VCaP (cell line): ENCODE measurements around the gene MEIOB.

ENCODE experiments used
- H3K27ac ChIP-seq: fragments of 450-650 bp; 2 replicates; pipeline ENCODE4 v1.5.1; 2017
- TF ChIP-seq, protein P1 (sequence below): fragments of 450-650 bp; conservative IDR thresholded peaks from 2 replicates; pipeline ENCODE4 v1.5.1; 2017; ENCODE audit warnings: mild to moderate bottlenecking, moderate library complexity

Gene MEIOB

GRCh38 chr16:1830213-1830612, 41.8 kb downstream of the MEIOB start:
- no peak overlapping the region for H3K27ac ChIP-seq
- TF ChIP-seq, protein P1, sequence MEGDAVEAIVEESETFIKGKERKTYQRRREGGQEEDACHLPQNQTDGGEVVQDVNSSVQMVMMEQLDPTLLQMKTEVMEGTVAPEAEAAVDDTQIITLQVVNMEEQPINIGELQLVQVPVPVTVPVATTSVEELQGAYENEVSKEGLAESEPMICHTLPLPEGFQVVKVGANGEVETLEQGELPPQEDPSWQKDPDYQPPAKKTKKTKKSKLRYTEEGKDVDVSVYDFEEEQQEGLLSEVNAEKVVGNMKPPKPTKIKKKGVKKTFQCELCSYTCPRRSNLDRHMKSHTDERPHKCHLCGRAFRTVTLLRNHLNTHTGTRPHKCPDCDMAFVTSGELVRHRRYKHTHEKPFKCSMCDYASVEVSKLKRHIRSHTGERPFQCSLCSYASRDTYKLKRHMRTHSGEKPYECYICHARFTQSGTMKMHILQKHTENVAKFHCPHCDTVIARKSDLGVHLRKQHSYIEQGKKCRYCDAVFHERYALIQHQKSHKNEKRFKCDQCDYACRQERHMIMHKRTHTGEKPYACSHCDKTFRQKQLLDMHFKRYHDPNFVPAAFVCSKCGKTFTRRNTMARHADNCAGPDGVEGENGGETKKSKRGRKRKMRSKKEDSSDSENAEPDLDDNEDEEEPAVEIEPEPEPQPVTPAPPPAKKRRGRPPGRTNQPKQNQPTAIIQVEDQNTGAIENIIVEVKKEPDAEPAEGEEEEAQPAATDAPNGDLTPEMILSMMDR = no peak

DNA sequence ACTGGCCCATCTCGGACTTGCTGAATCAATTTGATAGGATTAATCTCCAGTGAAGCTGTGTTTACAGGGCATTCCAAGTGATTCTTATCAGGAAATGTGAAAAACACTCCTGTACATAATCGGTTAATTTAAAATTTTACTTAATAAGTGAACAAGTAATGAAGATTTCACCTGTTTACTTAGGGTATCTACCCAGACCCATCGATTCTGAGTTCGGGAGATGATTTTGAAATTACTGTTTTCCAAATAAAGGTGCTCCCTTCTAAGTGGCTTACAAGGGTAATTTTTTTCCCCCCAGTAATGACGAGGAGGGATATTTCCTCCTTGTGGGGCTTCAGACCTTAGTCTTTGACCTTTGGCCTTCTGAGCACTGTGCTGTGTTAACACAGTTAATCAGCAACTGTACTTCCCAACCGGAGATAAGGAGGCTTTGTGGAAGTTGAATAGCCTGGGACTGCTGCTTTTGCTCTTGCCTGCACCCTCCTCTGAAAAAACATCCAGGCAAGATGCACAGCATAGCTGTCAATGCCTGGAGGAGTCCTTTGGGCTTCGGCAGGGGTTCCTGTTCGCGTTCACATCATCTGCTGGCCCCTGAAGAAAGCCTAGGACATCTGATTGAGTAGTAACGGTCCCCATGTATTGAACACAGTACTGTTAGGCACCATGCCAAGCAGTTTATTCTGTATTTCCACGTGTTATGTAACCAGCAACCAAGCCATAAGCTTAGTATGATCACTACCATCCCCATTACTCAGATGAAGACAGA, 43.1 kb downstream of the MEIOB start:
- TF ChIP-seq, protein P1 = no peak
- H3K27ac ChIP-seq = no peak overlapping the region; the same call in 1 of the 2 replicates

DNA sequence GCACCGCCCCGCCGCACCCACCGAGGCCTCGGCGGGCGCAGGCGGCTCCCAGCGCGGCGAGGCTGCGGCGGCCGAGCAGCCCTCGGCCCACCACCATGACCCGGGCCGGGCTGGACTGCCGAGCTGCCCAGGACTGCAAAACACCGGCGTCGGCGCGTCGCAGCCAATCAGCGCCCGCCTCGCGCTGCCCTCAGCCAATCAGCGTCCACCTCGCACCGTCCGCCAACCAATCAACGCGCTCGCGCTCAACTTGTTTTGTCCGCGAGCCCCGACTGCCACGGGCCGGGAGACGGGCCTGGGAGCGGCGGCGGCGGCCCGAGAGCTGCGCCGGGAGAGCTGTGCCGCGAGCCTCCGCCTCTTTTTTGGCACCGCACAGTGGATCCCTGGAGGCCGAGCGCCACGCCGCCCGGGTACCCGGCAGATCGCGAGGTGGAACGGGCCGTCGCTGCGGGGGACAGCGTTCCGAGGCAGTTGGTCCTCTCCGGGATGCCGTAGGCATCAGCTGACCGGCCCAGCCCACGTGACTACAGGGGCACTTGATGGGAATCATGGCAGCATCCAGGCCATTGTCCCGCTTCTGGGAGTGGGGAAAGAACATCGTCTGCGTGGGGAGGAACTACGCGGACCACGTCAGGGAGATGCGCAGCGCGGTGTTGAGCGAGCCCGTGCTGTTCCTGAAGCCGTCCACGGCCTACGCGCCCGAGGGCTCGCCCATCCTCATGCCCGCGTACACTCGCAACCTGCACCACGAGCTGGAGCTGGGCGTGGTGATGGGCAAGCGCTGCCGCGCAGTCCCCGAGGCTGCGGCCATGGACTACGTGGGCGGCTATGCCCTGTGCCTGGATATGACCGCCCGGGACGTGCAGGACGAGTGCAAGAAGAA, 45.0 kb downstream of the MEIOB start, which contains the start of the genes FAHD1 and HAGH:
TSS of gene FAHD1 (plus strand) at position 516 of the 883 bp plus-strand sequence. CDS start at position 549, 33 bp downstream.
TSS of gene HAGH (minus strand) at position 135 of the 883 bp plus-strand sequence. CDS start at position 97, 38 bp downstream.
- peak within 1 kb of the TSS; percentile 80 for H3K27ac ChIP-seq
- TF ChIP-seq, protein P1 = no peak

GRCh38 chr16:1825864-1826690, 45.9 kb downstream of the MEIOB start:
- TF ChIP-seq, protein P1 = peak; percentile 20; the same call in 1 of the 2 replicates
- peak overlapping the region; percentile 80 for H3K27ac ChIP-seq

DNA sequence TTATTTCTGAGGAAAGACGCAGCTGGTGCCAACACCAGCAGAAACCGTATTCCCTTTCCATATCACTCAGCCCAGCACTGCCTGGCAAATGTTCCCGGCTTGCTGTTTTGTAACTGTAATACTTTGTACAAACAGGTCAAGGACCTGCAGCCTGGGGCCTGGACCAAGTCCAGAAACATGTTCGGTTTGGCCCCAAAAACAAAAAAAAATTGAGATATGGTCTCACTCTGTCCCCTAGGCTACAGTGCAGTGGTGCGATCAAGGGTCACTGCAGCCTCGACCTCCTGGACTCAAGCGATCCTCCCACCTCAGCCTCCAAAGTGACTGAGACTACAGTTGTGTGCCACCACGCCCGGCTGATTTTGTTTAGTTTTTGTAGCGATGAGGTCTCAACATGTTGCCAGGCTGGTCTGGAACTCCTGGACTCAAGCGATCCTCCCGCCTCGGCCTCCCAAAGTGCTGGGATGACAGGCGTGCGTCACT, 46.5 kb downstream of the MEIOB start:
- TF ChIP-seq, protein P1 = no peak
- H3K27ac ChIP-seq = peak overlapping the region; percentile 80

DNA sequence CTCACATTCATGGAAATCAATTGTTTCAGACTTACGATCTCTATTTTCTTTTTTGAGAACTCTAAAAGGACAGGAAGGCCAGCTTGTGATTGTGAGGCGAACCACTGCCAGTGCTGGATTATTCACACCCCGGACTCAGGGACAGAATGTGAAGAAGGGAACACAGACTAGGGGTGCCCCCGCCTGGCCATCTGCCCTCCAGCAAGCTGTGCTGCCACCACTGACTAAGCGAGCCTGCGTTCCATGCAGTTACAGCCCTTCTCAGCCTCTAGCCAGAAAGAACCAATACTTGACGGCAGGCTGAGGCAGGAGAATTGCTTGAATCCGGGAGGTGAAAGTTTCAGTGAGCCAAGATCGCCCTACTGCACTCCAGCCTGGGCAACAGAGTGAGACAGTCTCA, 48.1 kb downstream of the MEIOB start:
- TF ChIP-seq, protein P1 = no peak
- H3K27ac ChIP-seq = no peak overlapping the region
